SK-N-SH (cell line): ENCODE results near the gene CSNK2A1. TPM values are rescaled to one million over a fixed set of nuclear protein-coding genes. Genes with fewer than 3 reads are reported as not detected.

Experiments
- CTCF ChIA-PET: fragments of 300-600, 350-600 bp; formaldehyde crosslinking; extraction: SDS; loops from one replicate; lab custom pipeline; 2021; lab: Yijun Ruan, JAX
- POLR2A ChIA-PET: fragments of 350-600 bp; sonication (Branson Sonifier 250); formaldehyde crosslinking; extraction: SDS; loops from one replicate; lab custom pipeline; 2020; ENCODE audit warnings: antibody characterized with exemption, inconsistent platforms; lab: Yijun Ruan, JAX
- DNase-seq: peaks from one replicate; pipeline ENCODE4 v3.0.0; 2012
- H2AFZ ChIP-seq: fragments of 200-600 bp; sonication (generic); 2 replicates; pipeline ENCODE4 v1.8.1; 2016; ENCODE audit warnings: antibody characterized with exemption, mild to moderate bottlenecking, low read depth
- H3F3A ChIP-seq: fragments of 200-600 bp; sonication (generic); replicated peaks from 2 replicates; pipeline ENCODE3; 2016; ENCODE audit warnings: antibody characterized with exemption, mild to moderate bottlenecking; ENCODE audit not compliant: insufficient read depth
- H3K27ac ChIP-seq, 2 experiments: fragments of 200-500 bp in 1 of 2; fragments of 200-600 bp in 1 of 2; sonication (Bioruptor generic) in 1 of 2; sonication (generic), shearing (Covaris generic) in 1 of 2; 2 replicates each; pipeline versions ENCODE4 v1.5.1 to v1.6.1; 2014 to 2016; ENCODE audit warnings: low read depth in 2 of 2, inconsistent platforms in 1 of 2, low read length in 1 of 2, mild to moderate bottlenecking in 1 of 2, mixed read lengths in 1 of 2
- H3K27me3 ChIP-seq: fragments of 200-600 bp; sonication (generic), shearing (Covaris generic); 2 replicates; pipeline ENCODE4 v1.6.1; 2016; ENCODE audit warnings: mixed run types; ENCODE audit not compliant: insufficient read depth
- H3K36me3 ChIP-seq, 2 experiments: fragments of 200-500 bp in 1 of 2; fragments of 200-600 bp in 1 of 2; sonication (Bioruptor generic) in 1 of 2; sonication (generic) in 1 of 2; replicated peaks in 1 of 2; 2 replicates each; pipeline versions ENCODE3 to v1.5.1; 2014 to 2016; ENCODE audit warnings: low read length in 1 of 2, mild to moderate bottlenecking in 1 of 2; ENCODE audit not compliant: insufficient read depth in 2 of 2, control insufficient read depth in 1 of 2
- H3K4me1 ChIP-seq, 2 experiments: fragments of 200-500 bp in 1 of 2; fragments of 200-600 bp in 1 of 2; sonication (Bioruptor generic) in 1 of 2; sonication (generic), shearing (Covaris generic) in 1 of 2; 2 replicates each; pipeline versions ENCODE4 v1.5.1 to v1.6.1; 2014 to 2016; ENCODE audit warnings: low read depth in 1 of 2, low read length in 1 of 2, mixed run types in 1 of 2; ENCODE audit not compliant: insufficient read depth in 2 of 2, control insufficient read depth in 1 of 2
- H3K4me2 ChIP-seq: fragments of 200-600 bp; sonication (generic), shearing (Covaris generic); 2 replicates; pipeline ENCODE4 v1.6.1; 2017; ENCODE audit warnings: mixed run types
- H3K4me3 ChIP-seq, 2 experiments: fragments of 200-500 bp in 1 of 2; fragments of 200-600 bp in 1 of 2; sonication (Bioruptor generic) in 1 of 2; sonication (generic), shearing (Covaris generic) in 1 of 2; 2 replicates each; pipeline versions ENCODE4 v1.5.1 to v1.8.1; 2014 to 2016; ENCODE audit warnings: low read depth in 2 of 2, inconsistent platforms in 1 of 2, low read length in 1 of 2, mild to moderate bottlenecking in 1 of 2, mixed read lengths in 1 of 2, moderate library complexity in 1 of 2
- H3K79me2 ChIP-seq: fragments of 200-600 bp; sonication (generic); 2 replicates; pipeline ENCODE4 v1.8.1; 2017; ENCODE audit warnings: mild to moderate bottlenecking; ENCODE audit not compliant: insufficient read depth
- H3K9ac ChIP-seq: fragments of 200-600 bp; sonication (generic); 2 replicates; pipeline ENCODE4 v1.6.1; 2017; ENCODE audit warnings: mixed run types
- H3K9me2 ChIP-seq: fragments of 200-600 bp; sonication (generic); 2 replicates; pipeline ENCODE4 v1.6.1; 2017; ENCODE audit warnings: mixed run types
- H3K9me3 ChIP-seq: fragments of 200-600 bp; sonication (generic); 2 replicates; pipeline ENCODE4 v1.6.1; 2017; ENCODE audit warnings: mixed run types, mild to moderate bottlenecking, moderate library complexity
- H4K20me1 ChIP-seq: fragments of 200-600 bp; sonication (generic); 2 replicates; pipeline ENCODE4 v1.6.1; 2017; ENCODE audit warnings: mild to moderate bottlenecking, mixed run types; ENCODE audit not compliant: insufficient read depth
- CHD2 ChIP-seq: fragments of 150-350 bp; IDR thresholded peaks from 2 replicates; pipeline ENCODE4 v1.6.1; 2018; ENCODE audit warnings: low read length; ENCODE audit not compliant: partially characterized antibody
- ELF1 ChIP-seq: IDR thresholded peaks from 2 replicates; pipeline ENCODE4 v1.4.0; 2012
- EP300 ChIP-seq, 2 experiments: IDR thresholded peaks; 2 replicates each; pipeline versions ENCODE4 v1.4.0 to v1.6.1; 2012; ENCODE audit warnings: borderline replicate concordance in 1 of 2, low read depth in 1 of 2, low read length in 1 of 2
- GATA2 ChIP-seq: sonication (generic); formaldehyde crosslinking; IDR thresholded peaks from 2 replicates; pipeline ENCODE4 v1.5.0; 2020; ENCODE audit warnings: mild to moderate bottlenecking, missing genetic modification reagents
- IRF3 ChIP-seq: fragments of 150-350 bp; IDR thresholded peaks from 2 replicates; pipeline ENCODE4 v1.6.1; 2016; ENCODE audit warnings: mild to moderate bottlenecking, low read depth, low read length
- NRF1 ChIP-seq: IDR thresholded peaks from 2 replicates; pipeline ENCODE4 v1.6.1; 2012; ENCODE audit warnings: low read depth, mild to moderate bottlenecking, low read length
- POLR2AphosphoS5 ChIP-seq: IDR thresholded peaks from 2 replicates; pipeline ENCODE4 v1.6.1; 2012; ENCODE audit warnings: low read depth, low read length
- RXRA ChIP-seq: IDR thresholded peaks from 2 replicates; pipeline ENCODE4 v1.4.0; 2012; ENCODE audit warnings: low read depth, mild to moderate bottlenecking, borderline replicate concordance
- SIN3A ChIP-seq: IDR thresholded peaks from 2 replicates; pipeline ENCODE4 v1.6.1; 2012; ENCODE audit warnings: low read depth, mild to moderate bottlenecking, low read length, moderate library complexity, borderline replicate concordance
- TAF1 ChIP-seq: IDR thresholded peaks from 2 replicates; pipeline ENCODE4 v1.6.1; 2012; ENCODE audit warnings: low read depth, mild to moderate bottlenecking, low read length, moderate library complexity, borderline replicate concordance
- TCF12 ChIP-seq: IDR thresholded peaks from 2 replicates; pipeline ENCODE4 v1.4.0; 2012
- ZBTB33 ChIP-seq: IDR thresholded peaks from 2 replicates; pipeline ENCODE4 v1.4.0; 2012; ENCODE audit warnings: low read depth, borderline replicate concordance
- WGBS: methylation state at CpG from one replicate; pipeline ENCODE4 v1.1.6; 2017; ENCODE audit warnings: low lambda C conversion rate; 5-methylcytosine and 5-hydroxymethylcytosine counted together
- polyA plus RNA-seq, 3 experiments: library from polyadenylated mRNA; depleted of rRNA; stranded (reverse); fragments of >200 nt; gene quantifications; 2 replicates each; pipeline ENCODE4 v1.2.3, GENCODE V29; 2012

The CSNK2A1 gene
- polyA plus RNA-seq, 1 of the 3 experiments (the other 2 are of a cell fraction): 61.9 TPM

DNA sequence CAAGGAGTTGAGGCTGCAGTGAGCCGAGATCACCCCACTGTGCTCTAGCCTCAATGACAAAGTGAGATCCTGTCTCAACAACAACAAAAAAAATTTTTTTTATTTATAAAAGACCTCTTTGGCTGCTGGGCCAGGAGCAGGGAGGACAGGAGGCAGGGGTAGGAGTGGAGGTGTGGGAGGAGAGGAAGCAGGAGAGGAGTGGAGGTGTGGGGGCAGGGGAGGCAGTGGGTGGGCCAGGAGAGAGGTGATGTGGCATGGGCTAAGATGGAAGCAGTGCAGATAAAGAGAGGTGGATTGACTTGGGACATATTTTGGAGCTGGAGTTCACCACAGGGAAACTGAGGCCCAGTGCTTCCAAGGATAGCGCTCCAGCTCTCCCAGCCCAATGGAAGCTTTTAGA is 13.4 kb upstream of the CSNK2A1 start:
- Histone ChIP-seq H3K4me1 (peaks cover 0 to 7% of the 10 kb centered on the region in 2 experiments; a peak in 1 of 4 replicates), H3K27ac (no peak overlapping the region), H3F3A (no peaks in the 10 kb centered on the region), H3K36me3 (no peaks in the 10 kb centered on the region), H4K20me1 (no peaks in the 10 kb centered on the region), H2AFZ (no peak overlapping the region), H3K27me3 (peaks cover 13% of the 10 kb centered on the region), H3K79me2 (no peaks in the 10 kb centered on the region), H3K9me2 (no peaks in the 10 kb centered on the region), H3K4me3 (no peak overlapping the region), H3K9me3 (no peaks in the 10 kb centered on the region), H3K9ac (no peak overlapping the region), H3K4me2 (no peak overlapping the region)
- WGBS: 96% methylated on average over 2 of the region's 2 CpGs
- no peak for DNase-seq
- CTCF ChIA-PET: interaction anchor here (1.0 to 3.5 kb wide), 5 partner anchors 50 to 182 kb away, joined by 3 to 25 read pairs (median 9); no protein-coding TSS in a partner anchor
- POLR2A ChIA-PET: no interaction called here
- no peak for TF ChIP-seq TCF12
- no peak for TF ChIP-seq CHD2
- no peak for TF ChIP-seq SIN3A
- TF ChIP-seq ELF1: no peak

GRCh38 chr20:555976-556385 is 12.4 kb upstream of the CSNK2A1 start:
- WGBS: 41% methylated on average over 6 of the region's 6 CpGs
- H3K27me3 ChIP-seq: peaks cover 13% of the 10 kb centered on the region
- no peak overlapping the region for H3K27ac ChIP-seq
- POLR2A ChIA-PET: no interaction called here
- DNase-seq: peak; percentile 36
- CTCF ChIA-PET: interaction anchor here (1.2 to 3.5 kb wide), 4 partner anchors 90 to 183 kb away, joined by 3 to 25 read pairs (median 10); no protein-coding TSS in a partner anchor
- TF ChIP-seq ZBTB33 (no peak), IRF3 (no peak), EP300 (IDR thresholded peaks at IDR 0.05; ENCODE audit: borderline replicate concordance in 1 of 2, low read depth in 1 of 2, low read length in 1 of 2) (no peak), TAF1 (no peak), TCF12 (no peak), RXRA (no peak), GATA2 (CRISPR knock-in tag) (no peak), NRF1 (no peak), POLR2AphosphoS5 (no peak)
- H3K4me2 ChIP-seq: no peak overlapping the region
- H3F3A ChIP-seq: no peaks in the 10 kb centered on the region
- no peak overlapping the region for H3K4me3 ChIP-seq
- no peaks in the 10 kb centered on the region for H4K20me1 ChIP-seq
- peaks cover 0 to 7% of the 10 kb centered on the region in 2 experiments; a peak in 1 of 4 replicates for H3K4me1 ChIP-seq
- no peak overlapping the region for H2AFZ ChIP-seq
- H3K9ac ChIP-seq: no peak overlapping the region
- no peaks in the 10 kb centered on the region for H3K9me3 ChIP-seq
- no peaks in the 10 kb centered on the region for H3K79me2 ChIP-seq
- no peaks in the 10 kb centered on the region for H3K36me3 ChIP-seq
- H3K9me2 ChIP-seq: no peaks in the 10 kb centered on the region
